Spleen (tissue), 7 donors: Measurements from ENCODE around the gene DNM3.

ENCODE experiments used
- POLR2A ChIP-seq, 3 donors: fragments of 450-650 bp; IDR thresholded peaks; one replicate each; pipeline ENCODE4 v1.5.1; 2017; ENCODE audit warnings: antibody characterized with exemption in 3 of 3, mild to moderate bottlenecking in 1 of 3
- POLR2AphosphoS5 ChIP-seq, 3 donors: sonication (generic); formaldehyde crosslinking; IDR thresholded peaks; one replicate each; pipeline ENCODE4 v1.5.1; 2017; ENCODE audit warnings: antibody characterized with exemption in 3 of 3
- TF ChIP-seq, protein P1 (sequence below), 11 experiments: fragments of 200-600 bp in 7 of 11; fragments of 450-650 bp in 4 of 11; sonication (generic) in 4 of 11; IDR thresholded peaks in 8 of 11; conservative IDR thresholded peaks in 3 of 11; 1 replicate in 7 of 11; 2 replicates in 4 of 11; pipeline versions ENCODE4 v1.4.0 to v1.8.0; 2016 to 2021; ENCODE audit warnings: antibody characterized with exemption in 11 of 11, inconsistent platforms in 4 of 11, mild to moderate bottlenecking in 1 of 11
- donor health status: DM: no; HTN: no; CAD: no; lungs with moderate emphysema.
- donor health status: DM: no; HTN: no; CAD: no.
- donor health status: DM: no; HTN: no; CAD: no.

DNA sequence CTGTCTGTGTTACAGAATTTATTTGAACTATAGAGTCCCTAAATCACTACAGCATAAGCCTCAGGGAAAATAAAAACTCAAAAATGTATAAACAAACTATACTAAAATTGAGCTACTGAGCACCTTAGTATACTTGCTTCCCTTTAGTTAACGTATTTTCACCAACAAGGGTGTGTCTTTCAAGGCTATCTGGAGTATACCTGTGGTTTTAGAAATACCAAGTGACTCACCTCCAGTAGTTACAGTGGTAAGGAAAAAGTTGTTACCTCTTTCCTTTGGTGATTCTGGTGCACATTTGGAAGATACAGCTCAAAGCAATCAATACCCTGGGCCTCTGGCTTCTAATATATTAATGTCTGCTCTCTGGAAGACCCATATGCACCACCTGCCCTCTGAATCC, 511.1 kb downstream of the DNM3 start:
- TF ChIP-seq POLR2A (IDR thresholded peaks at IDR 0.05) (no peak), POLR2AphosphoS5 (IDR thresholded peaks at IDR 0.05) (no peak)
- TF ChIP-seq, protein P1, sequence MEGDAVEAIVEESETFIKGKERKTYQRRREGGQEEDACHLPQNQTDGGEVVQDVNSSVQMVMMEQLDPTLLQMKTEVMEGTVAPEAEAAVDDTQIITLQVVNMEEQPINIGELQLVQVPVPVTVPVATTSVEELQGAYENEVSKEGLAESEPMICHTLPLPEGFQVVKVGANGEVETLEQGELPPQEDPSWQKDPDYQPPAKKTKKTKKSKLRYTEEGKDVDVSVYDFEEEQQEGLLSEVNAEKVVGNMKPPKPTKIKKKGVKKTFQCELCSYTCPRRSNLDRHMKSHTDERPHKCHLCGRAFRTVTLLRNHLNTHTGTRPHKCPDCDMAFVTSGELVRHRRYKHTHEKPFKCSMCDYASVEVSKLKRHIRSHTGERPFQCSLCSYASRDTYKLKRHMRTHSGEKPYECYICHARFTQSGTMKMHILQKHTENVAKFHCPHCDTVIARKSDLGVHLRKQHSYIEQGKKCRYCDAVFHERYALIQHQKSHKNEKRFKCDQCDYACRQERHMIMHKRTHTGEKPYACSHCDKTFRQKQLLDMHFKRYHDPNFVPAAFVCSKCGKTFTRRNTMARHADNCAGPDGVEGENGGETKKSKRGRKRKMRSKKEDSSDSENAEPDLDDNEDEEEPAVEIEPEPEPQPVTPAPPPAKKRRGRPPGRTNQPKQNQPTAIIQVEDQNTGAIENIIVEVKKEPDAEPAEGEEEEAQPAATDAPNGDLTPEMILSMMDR (IDR thresholded peaks at IDR 0.05 in 8 of 11, conservative IDR thresholded peaks at IDR 0.05 in 3 of 11): no peak
